GM18861 (cell line): ENCODE measurements around the gene FADS1.

Source experiments
- ATAC-seq: cut with Tn5 transposase; IDR thresholded peaks from one replicate; pipeline ENCODE4 v1.9.1; 2021; ENCODE audit not compliant: unreplicated experiment

Gene FADS1

GRCh38 chr11:61827571-61828378, 11.0 kb upstream of the FADS1 start, which contains the start of gene FADS2:
FADS2 (plus strand) TSS chr11:61828300; CDS start chr11:61828391, 91 bp downstream.
- peak; percentile 52 for ATAC-seq

- ATAC-seq: no peak
These were observed 10.2 kb upstream of the FADS1 start for GRCh38 chr11:61826930-61827570.

DNA sequence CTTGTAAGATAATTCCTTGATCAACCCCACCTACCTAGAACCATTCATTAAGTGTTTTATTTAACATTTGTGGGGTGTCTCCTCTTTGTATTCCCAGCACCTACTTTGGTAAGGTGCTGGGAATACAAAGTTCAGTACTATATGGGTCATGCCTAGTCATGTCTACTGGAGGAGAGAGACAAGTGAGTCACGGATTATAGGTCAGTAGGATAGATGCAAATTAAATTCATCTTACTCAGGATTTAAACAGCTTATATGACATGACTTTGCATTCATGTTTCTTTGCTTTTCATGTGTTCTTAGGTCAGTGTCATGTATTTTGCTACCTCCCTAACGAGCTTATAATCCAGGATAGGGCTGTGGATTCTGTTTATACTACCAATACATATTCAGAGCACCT, 3.4 kb upstream of the FADS1 start:
- ATAC-seq: no peak

DNA sequence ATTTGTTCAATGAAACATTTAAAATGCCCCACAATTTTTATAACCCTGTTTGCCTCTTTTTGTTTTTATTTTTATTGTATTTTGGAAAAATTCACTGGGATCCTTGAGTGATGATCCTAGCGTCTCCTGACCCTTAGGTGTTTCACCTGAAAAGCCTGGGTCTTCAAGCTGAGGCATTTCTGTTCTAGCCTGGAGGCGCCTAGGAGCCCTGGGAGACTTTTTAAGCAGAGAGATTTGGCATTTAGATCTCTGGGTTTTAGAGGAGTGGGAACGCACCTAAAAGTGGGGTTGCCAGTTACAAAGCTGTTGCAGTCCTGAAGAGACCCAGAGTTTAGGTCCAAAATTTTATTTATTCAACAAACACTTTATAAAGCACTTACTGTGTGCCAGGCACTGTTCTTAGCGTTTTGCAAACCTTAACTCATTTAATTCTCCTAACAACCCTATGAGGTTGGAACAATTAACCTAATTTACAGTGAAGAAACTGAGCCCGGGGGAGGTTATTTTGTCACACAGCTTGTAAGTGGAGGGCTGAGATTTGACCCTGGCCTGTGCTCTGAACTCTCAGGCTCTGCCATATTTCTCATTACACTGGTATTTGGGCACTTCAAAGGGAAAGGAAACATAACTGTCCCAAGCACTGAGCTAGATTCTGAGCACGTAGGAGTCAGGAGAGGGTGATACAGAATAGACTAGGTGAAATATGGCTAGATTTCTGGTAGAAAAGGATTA, 834 bp upstream of the FADS1 start:
- no peak for ATAC-seq

DNA sequence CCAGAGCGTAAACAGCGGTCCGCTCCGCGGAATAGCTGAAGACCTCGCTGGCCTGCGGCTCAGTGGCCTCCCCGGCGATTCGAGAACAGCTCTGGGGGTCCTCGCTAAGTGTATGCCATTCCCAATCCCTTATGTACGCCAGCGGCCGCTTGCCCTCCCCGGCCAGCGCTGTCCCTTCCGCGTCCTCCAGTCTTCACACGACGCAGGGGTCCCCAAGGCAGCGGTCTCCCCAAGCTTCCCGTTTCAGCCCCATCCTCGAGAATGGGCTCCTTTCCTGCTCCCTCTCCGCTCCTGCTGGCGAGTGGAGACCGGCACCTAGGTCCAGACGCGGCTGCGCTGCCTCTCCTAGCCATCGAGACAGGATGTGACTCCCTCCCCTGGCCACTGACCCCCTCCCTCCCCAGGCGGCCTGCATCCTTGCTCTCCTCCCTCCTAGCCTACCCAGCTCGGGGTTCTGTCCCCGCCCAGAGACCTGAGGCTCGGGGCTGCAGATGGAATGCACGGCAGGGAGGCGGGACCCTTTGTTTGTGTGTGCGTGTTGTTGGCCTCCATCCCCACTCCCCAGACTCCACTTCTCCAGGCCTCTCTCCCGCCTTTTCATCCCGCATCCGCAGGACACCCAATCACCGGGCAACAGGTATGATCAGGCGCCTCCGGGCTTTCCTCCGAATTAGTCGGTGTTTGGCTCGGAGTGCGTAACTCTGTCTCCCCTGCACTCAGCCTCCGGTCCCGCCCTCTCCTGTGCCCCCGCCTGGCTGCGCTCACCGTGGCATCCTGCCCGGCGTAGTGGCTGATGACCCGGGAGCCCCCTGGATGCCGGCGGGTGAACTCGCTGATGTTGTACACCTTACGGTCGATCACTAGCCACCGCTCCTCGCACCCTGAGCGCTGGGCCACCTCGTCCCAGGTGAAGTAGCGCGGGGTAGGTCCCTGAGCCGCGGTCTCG, 740 bp downstream of the FADS1 start:
- peak; percentile 15 for ATAC-seq

- ATAC-seq: peak; percentile 57
These were observed 1.6 kb downstream of the FADS1 start for GRCh38 chr11:61814958-61815789.

DNA sequence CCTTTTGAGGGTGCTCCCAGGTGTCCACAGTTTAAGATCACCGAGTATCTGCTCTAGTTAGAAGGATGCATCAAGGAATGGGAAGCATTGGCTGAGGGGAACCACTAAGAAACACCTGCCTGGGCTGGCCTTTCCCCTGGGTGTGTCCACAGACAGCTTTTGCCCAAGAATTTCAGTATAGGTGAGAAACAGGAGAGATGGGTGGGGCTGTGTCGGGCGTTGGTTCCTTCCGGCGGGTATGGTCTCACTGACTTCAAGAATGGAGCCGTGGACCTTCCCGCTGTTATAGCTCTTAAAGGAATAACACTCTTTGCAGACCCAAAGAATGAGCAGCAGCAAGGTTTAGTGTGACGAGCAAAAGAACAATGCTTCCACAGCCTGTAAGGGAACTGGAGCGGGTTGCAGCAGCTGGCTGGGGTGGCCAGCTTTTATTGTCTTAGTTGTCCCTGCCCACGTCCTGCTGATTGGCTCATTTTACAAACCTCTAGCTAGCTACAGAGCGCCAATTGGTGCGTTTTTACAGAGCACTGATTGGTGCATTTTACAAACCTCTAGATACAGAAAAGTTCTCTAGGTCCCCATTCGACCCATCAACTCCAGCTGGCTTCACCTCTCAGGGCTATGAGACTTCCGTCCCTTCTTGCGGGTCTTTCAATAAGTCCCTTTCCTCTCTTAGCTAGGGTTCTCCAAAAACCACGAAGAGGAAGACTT, 2.4 kb downstream of the FADS1 start:
- no peak for ATAC-seq

DNA sequence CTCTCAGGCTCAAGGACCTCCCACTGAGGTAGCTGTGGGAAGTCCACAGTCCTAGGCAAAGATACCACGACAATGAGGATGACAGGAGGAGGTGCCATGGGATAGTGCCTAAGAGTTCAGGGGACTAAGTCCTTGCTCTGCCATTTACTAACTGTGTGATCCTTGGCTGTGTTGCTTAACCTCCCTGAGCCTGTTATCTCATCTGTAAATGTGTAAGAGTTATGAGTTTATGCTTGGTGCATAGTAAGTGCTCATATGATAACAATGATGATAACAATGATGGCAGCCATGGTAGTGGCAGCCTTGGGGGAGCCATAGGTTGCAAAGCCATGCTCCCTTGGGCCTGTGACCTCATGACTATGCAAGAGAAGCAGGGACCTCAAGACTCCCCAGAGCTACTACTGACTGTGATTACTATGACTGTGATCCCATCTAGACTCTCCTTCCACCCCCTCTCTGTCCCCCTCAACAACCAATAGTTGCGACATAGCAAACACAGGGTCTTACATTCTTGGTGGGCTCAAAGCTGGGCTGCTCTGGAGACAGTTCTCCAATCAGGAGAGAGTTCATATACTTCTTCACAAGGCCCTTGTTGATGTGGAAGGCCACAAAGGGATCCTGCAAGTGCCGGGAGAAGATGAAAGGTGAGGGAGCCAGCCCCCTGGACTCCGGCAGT, 3.9 kb downstream of the FADS1 start:
- no peak for ATAC-seq

- no peak for ATAC-seq
These were observed 5.0 kb downstream of the FADS1 start for GRCh38 chr11:61811831-61812230.

DNA sequence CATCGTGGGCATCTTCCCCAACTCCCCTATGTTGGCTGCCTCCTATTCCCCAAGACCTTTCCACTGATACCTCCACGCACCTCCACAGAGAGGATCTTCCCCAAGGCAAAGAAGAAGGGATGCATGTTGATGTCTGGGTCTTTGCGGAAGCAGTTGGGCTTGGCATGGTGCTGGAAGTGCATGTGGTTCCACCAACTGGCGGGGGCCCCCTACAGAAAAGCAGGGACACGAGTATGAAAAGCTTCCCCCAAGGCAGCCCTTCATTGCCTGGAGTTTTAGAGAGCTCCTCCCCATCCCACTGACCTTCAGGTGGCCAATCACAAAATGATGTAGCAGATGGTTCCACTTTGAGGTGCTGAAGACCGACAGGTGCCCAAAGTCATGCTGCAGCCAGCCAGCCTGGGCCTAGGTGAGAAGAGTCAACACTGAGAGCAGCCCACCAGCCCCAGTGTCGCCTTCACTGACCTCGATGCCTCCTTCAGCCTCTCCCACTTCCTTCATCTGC, 6.1 kb downstream of the FADS1 start:
- no peak for ATAC-seq

DNA sequence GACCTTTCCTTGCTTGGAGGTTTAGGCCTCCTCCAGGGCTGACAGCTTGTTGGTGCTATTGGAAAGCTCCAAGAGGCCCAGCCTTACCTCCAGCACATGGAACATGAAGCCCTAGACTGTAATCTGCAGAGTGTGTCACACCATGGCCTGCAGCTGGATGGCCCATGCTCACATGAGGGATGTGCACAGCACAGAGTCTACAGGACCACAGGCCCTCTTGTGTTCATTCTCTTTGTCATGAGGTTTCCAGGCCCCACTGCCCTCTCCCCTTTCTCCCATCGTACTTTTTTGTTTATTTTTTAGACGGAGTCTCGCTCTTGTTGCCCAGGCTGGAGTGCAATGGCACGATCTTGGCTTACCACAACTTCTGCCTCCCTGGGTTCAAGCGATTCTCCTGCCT, 10.0 kb downstream of the FADS1 start:
- no peak for ATAC-seq

DNA sequence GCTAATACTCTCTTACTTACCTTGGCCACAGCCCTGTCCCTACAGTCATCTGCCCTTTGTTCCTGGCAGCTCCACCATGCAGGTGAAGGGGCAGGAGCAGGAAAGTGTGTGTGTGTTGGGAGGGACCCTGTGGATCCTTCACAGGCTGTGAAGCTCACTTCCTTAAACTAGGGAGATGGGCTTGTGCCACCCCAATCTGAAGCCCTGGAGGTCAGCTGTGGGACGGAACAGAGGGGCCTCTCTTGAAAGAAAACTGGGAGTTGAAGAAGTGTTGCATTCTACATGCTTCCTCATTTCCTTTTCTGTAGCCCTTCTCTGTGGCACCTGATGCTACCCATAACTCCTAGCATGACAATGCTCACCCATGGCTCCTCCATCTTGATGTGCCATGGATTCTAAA, 11.7 kb downstream of the FADS1 start:
- no peak for ATAC-seq

- no peak for ATAC-seq
These were observed 12.7 kb downstream of the FADS1 start for GRCh38 chr11:61803889-61804647.

DNA sequence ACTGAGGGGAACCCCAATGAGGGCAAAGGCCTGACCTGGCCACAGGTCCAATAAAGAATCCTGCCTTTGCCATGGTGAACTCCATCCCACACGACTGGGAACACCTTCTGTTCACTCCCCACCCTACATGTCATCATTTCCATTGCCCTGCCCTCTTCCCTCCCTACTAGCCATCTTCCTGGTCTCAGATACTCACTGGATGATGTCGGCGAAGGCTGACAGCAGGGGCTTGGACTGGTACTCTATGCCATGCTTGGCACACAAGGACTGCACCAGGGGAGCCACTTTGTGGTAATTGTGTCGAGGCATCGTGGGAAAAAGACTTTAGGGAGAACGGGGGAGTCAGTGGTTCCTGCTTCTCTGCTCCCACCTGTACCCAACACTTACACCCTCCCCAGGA, 14.2 kb downstream of the FADS1 start:
- ATAC-seq: no peak

DNA sequence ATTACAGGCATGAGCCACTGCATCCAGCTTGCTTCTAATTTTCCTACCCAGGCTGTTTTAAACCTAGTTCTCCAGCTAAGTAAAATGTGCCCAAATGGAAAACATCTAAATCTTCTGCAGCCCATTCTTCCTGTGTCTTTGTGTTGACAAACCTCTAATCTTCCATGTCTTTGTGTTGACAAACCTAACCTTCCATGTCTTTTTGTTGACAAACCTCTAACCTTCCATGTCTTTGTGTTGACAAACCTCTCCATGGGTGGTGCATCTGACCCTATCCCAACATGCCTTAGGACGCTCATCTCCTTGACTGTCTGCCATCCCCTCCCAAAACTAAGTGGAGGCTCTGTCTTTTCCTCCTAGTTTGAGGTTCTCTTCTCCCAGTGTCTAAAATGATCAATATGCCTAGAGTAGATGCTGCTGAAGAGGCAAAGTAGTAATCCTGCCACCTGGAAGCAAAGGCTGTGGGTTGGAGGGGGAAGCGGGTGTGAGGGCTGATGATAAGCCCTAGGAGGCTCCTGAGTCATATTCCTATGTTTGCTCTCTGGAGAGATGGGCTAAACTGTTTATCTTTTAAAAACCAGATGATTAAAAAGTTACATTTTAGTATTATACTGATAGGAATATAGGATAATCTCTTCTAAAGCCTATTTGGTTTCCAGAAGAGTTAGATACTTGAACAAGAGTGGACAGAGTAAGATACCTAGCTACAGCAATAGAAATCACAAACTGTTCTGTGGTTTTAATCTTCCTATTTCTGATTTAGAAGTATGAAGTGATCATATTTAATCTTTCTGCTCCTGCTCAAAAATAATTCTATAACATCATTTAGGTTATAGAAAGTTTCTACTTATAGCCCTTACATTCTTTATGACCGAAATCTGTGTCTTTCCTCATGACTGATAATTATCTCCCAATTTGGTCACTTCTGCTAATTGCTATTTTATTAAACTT, 16.2 kb downstream of the FADS1 start:
- ATAC-seq: no peak

GRCh38 chr11:61799665-61800284, 17.0 kb downstream of the FADS1 start:
- ATAC-seq: no peak
